Measurements from ENCODE around the gene USP24.
"Not testable (repeated sequence)": the region's sequence is repeated elsewhere in the genome, so short reads cannot be mapped to it uniquely, and the experiment has no call there.

Gene USP24

GRCh38 chr1:55209247-55209646, 5.9 kb downstream of the USP24 start:
- peaks cover 31% of the 10 kb centered on the region for H3K4me1 ChIP-seq (ENCODE audit: control insufficient read depth, insufficient read depth, low read length)
- no peak overlapping the region for H3K9ac ChIP-seq (ENCODE audit: low read length)

GRCh38 chr1:55206210-55206609, 9.0 kb downstream of the USP24 start:
- Histone ChIP-seq H3K27me3 (ENCODE audit: control insufficient read depth, insufficient read depth, low read length) (no peaks in the 10 kb centered on the region), H3K36me3 (ENCODE audit: control insufficient read depth, insufficient read depth, low read length) (no peaks in the 10 kb centered on the region), H3K9ac (ENCODE audit: low read length) (no peak overlapping the region), H3K9me3 (ENCODE audit: control insufficient read depth, low read length) (no peaks in the 10 kb centered on the region), H3K4me3 (ENCODE audit: low read length) (no peak overlapping the region), H3K4me1 (ENCODE audit: control insufficient read depth, insufficient read depth, low read length) (peaks cover 23% of the 10 kb centered on the region)

More at GRCh38 chr1:55209247-55209646, 5.9 kb downstream of the USP24 start:
- Histone ChIP-seq H3K4me3 (ENCODE audit: low read length) (no peak overlapping the region), H3K36me3 (ENCODE audit: control insufficient read depth, insufficient read depth, low read length) (no peaks in the 10 kb centered on the region), H3K27me3 (ENCODE audit: control insufficient read depth, insufficient read depth, low read length) (no peaks in the 10 kb centered on the region), H3K9me3 (ENCODE audit: control insufficient read depth, low read length) (no peaks in the 10 kb centered on the region)

GRCh38 chr1:55204997-55205396, 10.2 kb downstream of the USP24 start:
- H3K4me3 ChIP-seq (ENCODE audit: low read length): no peak overlapping the region
- no peaks in the 10 kb centered on the region for H3K9me3 ChIP-seq (ENCODE audit: control insufficient read depth, low read length)
- peaks cover 19% of the 10 kb centered on the region for H3K4me1 ChIP-seq (ENCODE audit: control insufficient read depth, insufficient read depth, low read length)
- H3K9ac ChIP-seq (ENCODE audit: low read length): no peak overlapping the region
- H3K36me3 ChIP-seq (ENCODE audit: control insufficient read depth, insufficient read depth, low read length): no peaks in the 10 kb centered on the region
- H3K27me3 ChIP-seq (ENCODE audit: control insufficient read depth, insufficient read depth, low read length): no peaks in the 10 kb centered on the region

GRCh38 chr1:55203064-55203463, 12.1 kb downstream of the USP24 start:
- Histone ChIP-seq H3K27me3 (ENCODE audit: control insufficient read depth, insufficient read depth, low read length) (no peaks in the 10 kb centered on the region), H3K9me3 (ENCODE audit: control insufficient read depth, low read length) (no peaks in the 10 kb centered on the region), H3K4me3 (ENCODE audit: low read length) (no peak overlapping the region), H3K9ac (ENCODE audit: low read length) (no peak overlapping the region), H3K36me3 (ENCODE audit: control insufficient read depth, insufficient read depth, low read length) (no peaks in the 10 kb centered on the region), H3K4me1 (ENCODE audit: control insufficient read depth, insufficient read depth, low read length) (peaks cover 12% of the 10 kb centered on the region)

GRCh38 chr1:55200667-55201066, 14.5 kb downstream of the USP24 start:
- Histone ChIP-seq H3K4me1 (ENCODE audit: control insufficient read depth, insufficient read depth, low read length) (peaks cover 12% of the 10 kb centered on the region), H3K27me3 (ENCODE audit: control insufficient read depth, insufficient read depth, low read length) (no peaks in the 10 kb centered on the region), H3K9ac (ENCODE audit: low read length) (no peak overlapping the region), H3K4me3 (ENCODE audit: low read length) (no peak overlapping the region), H3K36me3 (ENCODE audit: control insufficient read depth, insufficient read depth, low read length) (no peaks in the 10 kb centered on the region), H3K9me3 (ENCODE audit: control insufficient read depth, low read length) (no peaks in the 10 kb centered on the region)

GRCh38 chr1:55199735-55200134, 15.4 kb downstream of the USP24 start:
- not testable (repeated sequence) for H3K4me3 ChIP-seq (ENCODE audit: low read length); H3K9me3 ChIP-seq (ENCODE audit: control insufficient read depth, low read length); H3K9ac ChIP-seq (ENCODE audit: low read length); H3K4me1 ChIP-seq (ENCODE audit: control insufficient read depth, insufficient read depth, low read length); H3K27me3 ChIP-seq (ENCODE audit: control insufficient read depth, insufficient read depth, low read length); H3K36me3 ChIP-seq (ENCODE audit: control insufficient read depth, insufficient read depth, low read length)

GRCh38 chr1:55198044-55198443, 17.1 kb downstream of the USP24 start:
- no peak overlapping the region for H3K9ac ChIP-seq (ENCODE audit: low read length)
- no peaks in the 10 kb centered on the region for H3K27me3 ChIP-seq (ENCODE audit: control insufficient read depth, insufficient read depth, low read length)
- no peak overlapping the region for H3K4me3 ChIP-seq (ENCODE audit: low read length)
- H3K4me1 ChIP-seq (ENCODE audit: control insufficient read depth, insufficient read depth, low read length): no peaks in the 10 kb centered on the region
- H3K36me3 ChIP-seq (ENCODE audit: control insufficient read depth, insufficient read depth, low read length): no peaks in the 10 kb centered on the region
- no peaks in the 10 kb centered on the region for H3K9me3 ChIP-seq (ENCODE audit: control insufficient read depth, low read length)

GRCh38 chr1:55197099-55197498, 18.1 kb downstream of the USP24 start:
- Histone ChIP-seq H3K4me1 (ENCODE audit: control insufficient read depth, insufficient read depth, low read length) (no peaks in the 10 kb centered on the region), H3K9me3 (ENCODE audit: control insufficient read depth, low read length) (no peaks in the 10 kb centered on the region), H3K4me3 (ENCODE audit: low read length) (no peak overlapping the region), H3K27me3 (ENCODE audit: control insufficient read depth, insufficient read depth, low read length) (no peaks in the 10 kb centered on the region), H3K36me3 (ENCODE audit: control insufficient read depth, insufficient read depth, low read length) (no peaks in the 10 kb centered on the region), H3K9ac (ENCODE audit: low read length) (no peak overlapping the region)

GRCh38 chr1:55196433-55197035, 18.6 kb downstream of the USP24 start:
- no peak overlapping the region for H3K4me3 ChIP-seq (ENCODE audit: low read length)
- no peaks in the 10 kb centered on the region for H3K4me1 ChIP-seq (ENCODE audit: control insufficient read depth, insufficient read depth, low read length)
- H3K9me3 ChIP-seq (ENCODE audit: control insufficient read depth, low read length): no peaks in the 10 kb centered on the region
- H3K36me3 ChIP-seq (ENCODE audit: control insufficient read depth, insufficient read depth, low read length): no peaks in the 10 kb centered on the region
- H3K27me3 ChIP-seq (ENCODE audit: control insufficient read depth, insufficient read depth, low read length): no peaks in the 10 kb centered on the region
- H3K9ac ChIP-seq (ENCODE audit: low read length): no peak overlapping the region

GRCh38 chr1:55195521-55196233, 19.5 kb downstream of the USP24 start:
- H3K4me3 ChIP-seq (ENCODE audit: low read length): no peak overlapping the region
- H3K9me3 ChIP-seq (ENCODE audit: control insufficient read depth, low read length): no peaks in the 10 kb centered on the region
- no peaks in the 10 kb centered on the region for H3K4me1 ChIP-seq (ENCODE audit: control insufficient read depth, insufficient read depth, low read length)
- no peaks in the 10 kb centered on the region for H3K36me3 ChIP-seq (ENCODE audit: control insufficient read depth, insufficient read depth, low read length)
- H3K9ac ChIP-seq (ENCODE audit: low read length): no peak overlapping the region
- no peaks in the 10 kb centered on the region for H3K27me3 ChIP-seq (ENCODE audit: control insufficient read depth, insufficient read depth, low read length)

GRCh38 chr1:55194851-55195250, 20.3 kb downstream of the USP24 start:
- H3K36me3 ChIP-seq (ENCODE audit: control insufficient read depth, insufficient read depth, low read length): no peaks in the 10 kb centered on the region
- H3K9ac ChIP-seq (ENCODE audit: low read length): no peak overlapping the region
- H3K4me1 ChIP-seq (ENCODE audit: control insufficient read depth, insufficient read depth, low read length): no peaks in the 10 kb centered on the region
- H3K27me3 ChIP-seq (ENCODE audit: control insufficient read depth, insufficient read depth, low read length): no peaks in the 10 kb centered on the region
- H3K9me3 ChIP-seq (ENCODE audit: control insufficient read depth, low read length): no peaks in the 10 kb centered on the region
- no peak overlapping the region for H3K4me3 ChIP-seq (ENCODE audit: low read length)

GRCh38 chr1:55192093-55192492, 23.1 kb downstream of the USP24 start:
- Histone ChIP-seq H3K4me1 (ENCODE audit: control insufficient read depth, insufficient read depth, low read length) (no peaks in the 10 kb centered on the region), H3K4me3 (ENCODE audit: low read length) (no peak overlapping the region), H3K36me3 (ENCODE audit: control insufficient read depth, insufficient read depth, low read length) (no peaks in the 10 kb centered on the region), H3K27me3 (ENCODE audit: control insufficient read depth, insufficient read depth, low read length) (no peaks in the 10 kb centered on the region), H3K9ac (ENCODE audit: low read length) (no peak overlapping the region), H3K9me3 (ENCODE audit: control insufficient read depth, low read length) (no peaks in the 10 kb centered on the region)

All from mucosa of stomach (tissue), 1 donor.